Myocyte (in vitro differentiated cells): ENCODE measurements around the gene SNTG2. TPM values are rescaled to one million over a fixed set of nuclear protein-coding genes. Genes with fewer than 3 reads are reported as not detected.

Experiments used
- DNase-seq: peaks from one replicate; pipeline ENCODE4 v3.0.0-alpha.2; 2012; ENCODE audit warnings: low read depth
- total RNA-seq: library from RNA; depleted of rRNA; stranded (reverse); fragments of >200 nt; gene quantifications from 2 replicates; pipeline ENCODE4 v1.2.3, GENCODE V29; 2014

The SNTG2 gene
- total RNA-seq, 1 donor from 2014 or later, result not detected

- DNase-seq, result peak; percentile 28
These were observed 96.8 kb downstream of the SNTG2 start for GRCh38 chr2:1047485-1047884.

GRCh38 chr2:1049691-1050090 lies 99.0 kb downstream of the SNTG2 start:
- DNase-seq, result no peak

GRCh38 chr2:1051075-1051474 lies 100.4 kb downstream of the SNTG2 start:
- peak; percentile 9 for DNase-seq

GRCh38 chr2:1052771-1053191 lies 102.1 kb downstream of the SNTG2 start:
- DNase-seq, result no peak

- DNase-seq, result no peak
These were observed 103.1 kb downstream of the SNTG2 start for GRCh38 chr2:1053786-1054185.

GRCh38 chr2:1054399-1054798 lies 103.8 kb downstream of the SNTG2 start:
- DNase-seq, result no peak

GRCh38 chr2:1055014-1055595 lies 104.5 kb downstream of the SNTG2 start:
- peak; percentile 48 for DNase-seq

- no peak for DNase-seq
These were observed 109.7 kb downstream of the SNTG2 start for GRCh38 chr2:1060372-1060771.

- DNase-seq, result no peak
These were observed 110.3 kb downstream of the SNTG2 start for GRCh38 chr2:1060987-1061386.

GRCh38 chr2:1068241-1068640 lies 117.6 kb downstream of the SNTG2 start:
- DNase-seq, result no peak

- no peak for DNase-seq
These were observed 118.2 kb downstream of the SNTG2 start for GRCh38 chr2:1068822-1069221.

- DNase-seq, result no peak
These were observed 119.2 kb downstream of the SNTG2 start for GRCh38 chr2:1069847-1070246.

- DNase-seq, result no peak
These were observed 120.0 kb downstream of the SNTG2 start for GRCh38 chr2:1070601-1071000.

- DNase-seq, result no peak
These were observed 121.0 kb downstream of the SNTG2 start for GRCh38 chr2:1071650-1072049.

GRCh38 chr2:1072250-1072649 lies 121.6 kb downstream of the SNTG2 start:
- DNase-seq, result no peak

- DNase-seq, result no peak
These were observed 127.3 kb downstream of the SNTG2 start for GRCh38 chr2:1077911-1078310.

- DNase-seq, result no peak
These were observed 127.7 kb downstream of the SNTG2 start for GRCh38 chr2:1078326-1078725.

- no peak for DNase-seq
These were observed 129.5 kb downstream of the SNTG2 start for GRCh38 chr2:1079873-1080799.

- DNase-seq, result peak; percentile 33
These were observed 131.0 kb downstream of the SNTG2 start for GRCh38 chr2:1081451-1082225.

GRCh38 chr2:1082456-1083205 lies 132.0 kb downstream of the SNTG2 start:
- no peak for DNase-seq

GRCh38 chr2:1088192-1088860 lies 137.7 kb downstream of the SNTG2 start:
- DNase-seq, result no peak
